GM06990 (cell line): ENCODE results near the gene SLC49A4.
"Not testable (repeated sequence)": the region's sequence is repeated elsewhere in the genome, so short reads cannot be mapped to it uniquely, and the experiment has no call there.

Source experiments
- DNase-seq: peaks from one replicate; pipeline ENCODE4 v3.0.0-alpha.2; 2011; ENCODE audit not compliant: insufficient read length; ENCODE audit errors: extremely low read depth
- H3K27me3 ChIP-seq: replicated peaks from 2 replicates; pipeline ENCODE4 v1.6.0; 2011; ENCODE audit warnings: low read length; ENCODE audit not compliant: control insufficient read depth, insufficient read depth
- H3K36me3 ChIP-seq: 2 replicates; pipeline ENCODE4 v1.5.1; 2011; ENCODE audit warnings: low read length; ENCODE audit not compliant: control insufficient read depth, insufficient read depth
- H3K4me3 ChIP-seq: replicated peaks from 2 replicates; pipeline ENCODE4 v1.5.1; 2011; ENCODE audit warnings: low read depth, mild to moderate bottlenecking, control low read depth, low read length
- CTCF ChIP-seq: IDR thresholded peaks from 2 replicates; pipeline ENCODE4 v1.5.1; 2011; ENCODE audit warnings: low read length, control low read depth, mild to moderate bottlenecking, inconsistent platforms; ENCODE audit not compliant: insufficient read depth, poor library complexity, severe bottlenecking

The SLC49A4 gene

GRCh38 chr3:122794779-122795673 is at the start of gene SLC49A4:
SLC49A4 (plus strand) TSS chr3:122795069; CDS start chr3:122795193, 124 bp downstream.
- no peaks in the 10 kb centered on the region for H3K27me3 ChIP-seq
- peak; percentile 89 for DNase-seq
- no peaks in the 10 kb centered on the region for H3K36me3 ChIP-seq
- no peak for TF ChIP-seq CTCF
- H3K4me3 ChIP-seq = peak within 1 kb of the TSS; percentile 89

- H3K27me3 ChIP-seq = no peaks in the 10 kb centered on the region
- peaks cover under 1% of the 10 kb centered on the region; the same call in 1 of the 2 replicates for H3K36me3 ChIP-seq
- no peak for TF ChIP-seq CTCF
- no peak overlapping the region for H3K4me3 ChIP-seq
- no peak for DNase-seq
These were observed 49.4 kb upstream of the SLC49A4 start for GRCh38 chr3:122745369-122746021.

GRCh38 chr3:122747295-122747694 is 47.6 kb upstream of the SLC49A4 start:
- not testable (repeated sequence) for H3K36me3 ChIP-seq, H3K27me3 ChIP-seq, DNase-seq, H3K4me3 ChIP-seq

GRCh38 chr3:122748347-122748746 is 46.5 kb upstream of the SLC49A4 start:
- DNase-seq = no peak
- H3K4me3 ChIP-seq = no peak overlapping the region
- no peaks in the 10 kb centered on the region; the same call in 1 of the 2 replicates for H3K36me3 ChIP-seq
- no peaks in the 10 kb centered on the region for H3K27me3 ChIP-seq
- TF ChIP-seq CTCF = no peak

- no peak overlapping the region for H3K4me3 ChIP-seq
- H3K27me3 ChIP-seq = no peaks in the 10 kb centered on the region
- peak; percentile 87 for TF ChIP-seq CTCF
- DNase-seq = no peak
- H3K36me3 ChIP-seq = no peaks in the 10 kb centered on the region; the same call in 1 of the 2 replicates
These were observed 39.9 kb upstream of the SLC49A4 start for GRCh38 chr3:122754929-122755328.

- no peak for TF ChIP-seq CTCF
- Histone ChIP-seq H3K36me3 (no peaks in the 10 kb centered on the region; the same call in 1 of the 2 replicates), H3K27me3 (no peaks in the 10 kb centered on the region), H3K4me3 (no peak overlapping the region)
- no peak for DNase-seq
These were observed 39.4 kb upstream of the SLC49A4 start for GRCh38 chr3:122755491-122755890.
